Measurements from ENCODE around the gene SNAPC5.
"Not testable (repeated sequence)": the region's sequence is repeated elsewhere in the genome, so short reads cannot be mapped to it uniquely, and the experiment has no call there.

The SNAPC5 gene

DNA sequence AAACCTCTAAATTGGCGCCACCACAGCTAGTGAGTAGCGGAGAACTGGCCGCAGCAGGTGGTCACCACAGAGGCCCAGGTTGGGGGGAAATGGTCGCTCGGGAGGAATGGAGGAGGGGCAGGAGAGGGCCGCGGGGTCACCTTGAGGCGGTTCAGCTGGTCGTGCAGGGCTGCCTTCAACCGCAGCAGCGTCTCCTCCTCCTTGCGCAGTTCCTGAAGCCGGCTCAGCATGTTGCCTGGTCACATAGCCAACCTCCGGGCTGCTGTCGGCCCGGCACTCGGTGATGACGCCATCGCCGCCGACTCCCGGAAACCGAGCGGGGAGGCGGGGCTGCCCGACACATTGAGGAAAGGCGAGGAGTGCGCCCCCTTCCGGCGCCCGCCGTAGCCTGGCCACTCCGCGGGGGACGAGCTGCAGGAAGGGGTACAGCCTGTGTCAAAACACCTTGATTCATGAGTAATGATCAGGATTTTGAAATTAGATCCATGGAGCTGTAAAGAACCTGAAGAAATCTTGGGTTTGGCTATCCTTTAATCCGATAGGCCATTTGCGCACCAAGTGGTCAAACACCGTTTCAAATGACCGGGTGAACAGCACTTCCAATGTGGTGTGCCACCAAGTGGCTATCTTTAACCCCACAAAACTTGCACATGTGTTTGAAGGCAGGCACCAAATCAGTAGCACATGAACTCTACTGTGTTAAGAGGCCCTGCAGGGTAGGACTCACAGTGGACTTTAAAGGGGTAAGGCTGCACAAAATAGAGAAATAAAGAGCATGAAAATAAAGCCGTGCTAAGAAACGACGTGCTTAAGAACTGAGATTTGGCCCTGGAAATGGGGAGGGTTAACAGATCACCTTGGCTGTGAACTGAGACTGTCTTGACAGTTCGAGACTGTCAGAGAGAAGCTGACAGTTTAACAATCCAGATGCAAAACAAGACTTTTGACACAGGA is at the start of gene SNAPC5:
SNAPC5 (minus strand) TSS at position 261 of the 954 bp plus-strand sequence; CDS start at position 230, 31 bp downstream.
- DNase-seq (ENCODE audit: low read depth) = peak; percentile 99

- DNase-seq (ENCODE audit: low read depth) = no peak
Observed at GRCh38 chr15:66545255-66545654, 47.7 kb upstream of the SNAPC5 start.

DNA sequence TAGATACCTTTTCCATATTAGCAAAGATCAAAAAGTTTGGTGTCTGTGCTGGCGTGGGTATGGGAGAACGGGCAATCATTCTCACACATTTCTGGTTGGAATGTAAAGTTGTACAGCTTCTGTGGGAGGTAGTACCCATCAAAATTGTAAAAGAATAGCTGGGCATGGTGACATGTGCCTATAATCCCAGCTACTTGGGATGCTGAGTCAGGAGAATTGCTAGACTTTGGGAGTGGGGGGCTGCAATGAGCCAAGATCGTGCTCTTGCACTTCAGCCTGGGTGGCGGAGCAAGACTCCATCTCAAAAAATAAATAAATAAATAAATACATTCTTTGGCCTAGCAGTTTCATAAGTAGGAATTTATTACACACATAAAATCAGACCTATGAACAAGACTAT is 45.3 kb upstream of the SNAPC5 start:
- no peak for DNase-seq (ENCODE audit: low read depth)

DNA sequence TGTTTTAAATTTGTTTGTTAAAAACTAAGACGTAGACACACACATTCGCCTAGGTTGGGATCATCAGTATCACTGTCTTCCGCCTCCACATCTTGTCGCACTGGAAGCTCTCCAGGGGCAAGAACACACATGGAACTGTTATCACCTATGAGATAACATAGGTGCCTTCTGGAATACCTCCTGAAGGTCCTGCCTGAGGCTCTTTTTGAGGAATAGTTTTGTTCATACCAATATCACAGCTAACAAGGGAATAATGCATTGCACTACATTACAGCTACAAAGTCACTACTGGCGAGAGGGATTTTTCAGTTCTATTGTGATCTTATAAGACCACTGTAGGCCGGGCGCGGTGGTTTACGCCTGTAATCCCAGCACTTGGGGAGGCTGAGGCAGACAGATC is 37.5 kb upstream of the SNAPC5 start:
- DNase-seq (ENCODE audit: low read depth) = no peak

DNA sequence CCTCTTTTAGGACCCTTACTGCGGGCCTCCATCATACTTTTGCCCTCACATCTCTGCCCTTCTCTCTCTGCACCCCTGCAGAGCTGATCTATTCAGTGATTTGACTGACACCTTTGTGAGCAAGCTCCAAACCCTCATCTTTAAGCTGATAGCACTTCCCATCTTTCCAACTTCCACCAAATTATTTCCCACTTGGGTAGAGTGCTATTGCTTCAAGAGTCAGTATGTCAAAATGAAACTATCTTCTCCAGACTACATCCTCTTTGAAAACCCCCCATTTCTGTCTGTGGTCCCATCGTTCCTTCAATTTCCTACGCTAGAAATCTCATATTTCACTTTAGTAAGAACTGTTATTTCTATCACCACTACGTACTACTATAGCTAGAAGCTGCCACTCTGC is 27.3 kb upstream of the SNAPC5 start:
- DNase-seq (ENCODE audit: low read depth) = no peak

- no peak for DNase-seq (ENCODE audit: low read depth)
Observed at GRCh38 chr15:66523926-66524325, 26.4 kb upstream of the SNAPC5 start.

DNA sequence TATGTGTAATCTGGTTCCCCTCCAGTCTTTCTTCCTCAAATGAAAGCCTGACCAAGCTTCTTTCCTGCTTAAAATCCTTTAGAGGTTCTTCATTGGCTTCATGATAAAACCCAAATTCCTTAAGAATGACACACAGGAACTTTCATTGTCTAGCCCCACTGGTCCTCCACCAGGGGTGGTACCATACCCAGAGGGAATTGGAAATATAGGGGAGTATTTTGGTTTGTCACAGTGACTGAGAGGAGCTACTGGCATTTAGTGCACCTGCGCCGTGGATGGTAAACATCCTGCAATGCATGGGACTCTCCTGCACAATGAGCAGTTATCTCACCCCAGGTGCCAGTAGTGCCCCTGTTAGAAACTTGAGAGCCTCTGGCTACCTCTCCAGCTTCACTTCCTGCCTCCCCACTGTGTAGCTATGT is 18.4 kb upstream of the SNAPC5 start:
- DNase-seq (ENCODE audit: low read depth) = no peak

GRCh38 chr15:66514586-66514985 is 17.0 kb upstream of the SNAPC5 start:
- no peak for DNase-seq (ENCODE audit: low read depth)

GRCh38 chr15:66508293-66508883 is 10.8 kb upstream of the SNAPC5 start:
- DNase-seq (ENCODE audit: low read depth) = no peak

DNA sequence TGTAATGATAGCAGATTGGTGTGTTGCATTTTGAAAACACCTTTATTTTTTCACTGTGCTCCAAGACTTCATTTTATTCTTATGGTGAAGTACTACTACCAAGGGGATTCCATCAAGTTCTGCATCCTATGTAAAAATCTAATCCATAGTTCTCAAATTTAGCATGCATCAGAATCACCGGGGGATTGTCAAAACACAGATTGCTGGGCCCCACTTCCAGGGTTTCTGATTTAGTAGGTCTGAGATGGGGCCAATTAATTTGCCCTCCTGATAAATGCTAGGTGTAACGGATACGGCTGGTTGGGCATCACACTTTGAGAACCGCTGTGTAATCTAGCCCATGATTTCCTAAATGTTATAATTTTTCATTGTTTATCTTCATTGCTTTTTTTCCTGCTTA is 8.3 kb upstream of the SNAPC5 start:
- DNase-seq (ENCODE audit: low read depth) = no peak

GRCh38 chr15:66505430-66505811 is 7.9 kb upstream of the SNAPC5 start:
- DNase-seq (ENCODE audit: low read depth) = no peak

DNA sequence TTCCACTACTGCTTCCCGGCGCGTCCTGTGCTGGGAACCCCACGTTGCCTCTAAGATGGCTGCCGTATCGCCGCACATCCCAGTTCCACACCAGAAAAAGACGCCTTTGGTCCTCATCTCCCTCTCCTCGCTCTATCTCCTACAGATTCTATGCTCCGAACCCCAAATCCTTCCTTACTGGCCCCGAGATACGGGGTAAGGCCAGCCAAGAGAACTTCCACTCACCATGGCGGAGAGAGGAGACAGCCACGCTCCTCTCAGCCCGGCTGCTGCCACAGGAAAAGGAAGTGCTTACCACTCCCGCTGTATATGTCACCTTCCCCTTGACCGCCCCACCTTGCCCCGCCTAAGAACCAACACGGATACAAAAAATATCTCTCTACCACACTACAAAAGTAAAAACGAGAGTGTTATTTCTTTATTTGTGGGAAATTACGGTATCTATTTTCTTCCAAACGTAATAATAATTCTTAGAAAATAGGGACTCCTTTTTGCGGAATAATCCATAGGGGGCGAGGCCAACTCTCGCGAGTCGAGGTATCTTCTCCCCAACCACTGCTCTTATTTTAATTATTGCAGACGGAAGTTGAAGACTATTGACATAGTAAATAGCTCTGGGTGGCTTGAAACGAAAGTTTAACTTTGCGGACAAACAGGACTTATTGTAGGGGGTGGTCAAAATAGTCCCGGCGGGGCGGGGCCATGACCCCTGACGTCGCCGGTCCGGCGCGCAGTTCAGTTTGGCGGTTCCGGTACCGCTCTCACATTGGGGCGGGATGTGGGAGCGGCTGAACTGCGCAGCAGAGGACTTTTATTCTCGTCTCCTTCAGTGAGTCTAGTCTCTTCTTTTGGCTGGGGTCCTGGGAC is 7.2 kb upstream of the SNAPC5 start, which contains the start of the genes RPL4 and ZWILCH:
RPL4 (minus strand) TSS at position 293 of the 867 bp plus-strand sequence; CDS start at position 228, 65 bp downstream.
ZWILCH (plus strand) TSS at position 764 of the 867 bp plus-strand sequence; CDS start at position 777, 13 bp downstream.
- peak; percentile 60 for DNase-seq (ENCODE audit: low read depth)

- DNase-seq (ENCODE audit: low read depth) = no peak
Observed at GRCh38 chr15:66503780-66504562, 6.4 kb upstream of the SNAPC5 start.

DNA sequence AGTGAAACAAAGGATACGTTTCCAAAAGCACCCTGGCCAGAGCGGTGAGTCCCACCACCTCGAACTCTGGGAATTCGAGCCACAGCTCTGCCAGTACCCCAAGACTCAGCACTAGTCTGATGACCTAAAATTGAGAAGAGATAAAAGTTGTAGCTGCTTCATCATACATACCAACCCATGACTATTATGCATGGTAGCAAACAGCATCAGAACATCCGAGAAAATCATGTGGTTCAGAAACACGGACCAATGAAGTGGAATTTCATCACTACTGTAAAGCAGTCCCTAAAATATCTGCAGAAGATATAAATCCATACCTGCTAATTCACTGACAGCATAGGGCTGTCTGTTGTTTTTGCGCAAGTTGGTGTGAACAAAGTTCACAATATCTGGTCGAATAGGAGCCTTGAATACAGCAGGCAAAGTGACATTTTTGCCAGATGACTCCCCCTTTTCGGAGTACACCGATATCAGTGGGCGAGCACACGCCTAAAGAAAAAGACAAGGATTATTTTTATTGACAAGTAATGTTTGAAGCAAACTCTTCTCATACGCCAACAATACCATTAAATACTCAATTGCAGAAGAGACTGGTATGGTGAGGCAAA is 5.6 kb upstream of the SNAPC5 start:
- DNase-seq (ENCODE audit: low read depth) = not testable (repeated sequence)

DNA sequence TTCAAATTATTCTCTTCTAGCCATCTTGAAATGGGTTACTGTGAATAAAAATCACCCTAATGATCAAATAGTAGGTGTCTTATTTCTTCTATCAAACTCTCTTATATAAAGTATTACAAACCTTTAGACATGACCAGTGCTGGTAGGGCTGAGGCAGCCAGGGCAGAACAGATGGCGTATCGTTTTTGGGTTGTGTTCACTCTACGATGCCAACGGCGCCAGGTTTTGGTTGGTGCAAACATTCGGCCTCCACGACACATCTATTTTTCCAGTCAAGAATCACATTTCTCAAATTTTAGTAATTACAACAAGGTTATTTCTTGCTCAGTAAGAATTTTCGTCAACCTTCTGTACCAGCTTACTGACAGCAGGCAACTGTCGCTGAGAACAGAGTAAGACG is 4.9 kb upstream of the SNAPC5 start:
- DNase-seq (ENCODE audit: low read depth) = no peak

DNA sequence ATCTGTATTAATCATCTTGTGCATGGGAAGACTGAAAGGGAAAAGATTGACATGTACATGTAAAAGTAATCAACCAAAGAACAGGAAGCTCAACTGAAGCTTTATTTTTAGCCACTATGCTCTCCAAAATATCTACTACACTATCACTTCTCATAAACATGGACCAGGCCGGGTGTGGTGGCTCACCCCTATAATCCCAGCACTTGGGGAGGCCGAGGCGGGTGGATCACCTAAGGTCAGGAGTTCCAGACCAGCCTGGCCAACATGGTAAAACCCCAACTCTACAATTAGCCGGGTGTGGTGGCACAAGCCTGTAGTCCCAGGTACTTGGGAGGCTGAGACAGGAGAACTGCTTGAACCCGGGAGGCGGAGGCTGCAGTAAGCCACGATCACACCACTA is 2.8 kb upstream of the SNAPC5 start:
- not testable (repeated sequence) for DNase-seq (ENCODE audit: low read depth)

DNA sequence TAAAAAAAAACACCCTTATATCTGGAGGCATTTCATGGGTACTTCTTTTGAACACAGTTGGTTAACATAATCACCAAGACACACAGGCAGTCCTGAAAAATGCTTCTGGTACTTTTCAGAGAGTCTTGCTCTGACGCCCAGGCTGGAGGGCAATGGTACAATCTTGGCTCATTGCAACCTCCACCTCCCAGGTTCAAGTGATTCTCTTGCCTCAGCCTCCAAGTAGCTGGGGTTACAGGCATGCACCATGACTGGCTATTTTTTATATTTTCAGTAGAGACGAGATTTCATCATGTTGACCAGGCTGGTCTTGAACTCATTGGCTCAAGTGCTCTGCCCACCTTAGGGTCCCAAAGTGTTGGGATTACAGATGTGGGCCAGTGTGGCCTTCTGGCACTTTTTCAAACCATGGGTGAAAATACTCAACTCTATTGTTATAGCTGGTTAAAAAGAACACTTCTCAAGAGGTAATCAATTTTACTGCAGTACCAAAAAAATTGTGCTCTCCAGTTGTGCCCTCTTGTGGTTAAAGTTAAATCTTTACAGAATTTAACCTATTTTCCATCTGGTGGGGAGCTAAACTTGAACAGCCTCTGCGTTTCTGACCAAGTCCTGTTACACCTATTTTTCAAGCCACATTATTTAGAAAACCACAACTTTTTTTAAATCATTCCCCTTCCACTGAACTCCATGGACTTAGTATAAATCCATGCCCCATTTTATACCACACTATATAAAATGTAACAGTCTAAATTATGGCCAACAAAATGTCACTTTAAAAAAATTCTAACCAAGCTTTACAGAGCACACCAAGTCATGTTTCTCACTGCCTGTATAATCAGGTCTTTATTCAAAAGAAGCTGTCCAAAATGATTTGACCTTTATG is 1.2 kb upstream of the SNAPC5 start:
- DNase-seq (ENCODE audit: low read depth) = no peak

DNA sequence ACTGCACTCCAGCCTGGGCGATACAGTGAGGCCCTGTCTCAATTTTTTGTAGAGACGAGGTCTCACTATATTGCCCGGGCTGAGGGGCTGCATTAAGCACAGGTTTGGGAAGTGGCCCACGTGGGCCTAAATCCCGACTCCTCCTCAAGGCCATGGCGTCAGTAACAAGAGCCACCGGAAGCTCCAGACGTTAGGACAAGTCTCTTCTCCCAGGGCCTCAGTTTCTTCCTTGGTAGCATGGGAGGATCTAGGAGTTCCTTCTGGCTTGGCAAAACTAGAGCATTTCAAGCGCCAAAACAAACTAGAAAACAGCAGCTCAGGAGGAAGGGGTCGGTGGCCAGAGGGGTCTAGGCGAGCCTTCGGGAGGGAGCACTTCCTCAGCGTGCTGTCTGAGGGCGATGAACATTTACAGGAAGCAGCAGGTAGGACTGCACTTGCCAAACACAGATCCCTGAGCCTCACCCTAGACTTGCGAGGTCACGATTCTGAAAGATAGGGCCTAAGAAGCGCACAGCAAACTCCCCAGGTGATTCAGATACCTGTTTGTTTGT is 536 bp downstream of the SNAPC5 start:
- no peak for DNase-seq (ENCODE audit: low read depth)

- DNase-seq (ENCODE audit: low read depth) = no peak
Observed at GRCh38 chr15:66494262-66494661, 3.3 kb downstream of the SNAPC5 start.

DNA sequence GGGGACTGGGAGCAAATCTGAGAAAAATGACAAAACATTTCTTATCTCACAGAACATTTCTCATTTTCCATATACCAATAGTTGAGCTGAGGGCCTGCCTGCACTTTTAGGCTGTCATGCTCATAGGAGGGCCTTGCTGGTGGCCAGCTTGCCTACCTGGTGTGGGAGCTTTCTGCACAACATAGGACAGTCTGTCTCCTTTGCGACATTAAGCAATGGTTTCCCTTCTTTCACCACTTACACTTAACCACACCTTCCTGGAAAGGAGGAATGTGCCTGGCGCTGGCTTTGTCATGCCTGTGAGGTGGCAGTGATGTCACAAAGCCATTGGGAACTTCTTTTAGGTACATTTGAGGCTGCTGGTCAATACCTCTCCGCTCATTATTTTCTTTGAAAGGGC is 5.7 kb downstream of the SNAPC5 start:
- DNase-seq (ENCODE audit: low read depth) = no peak

Data from stimulated activated CD8-positive, alpha-beta memory T cell treated with anti-CD3 and anti-CD28 coated beads, Interleukin-15, amount 100 ng/mL, for 24 hours (primary cell).